K562 (cell line): Measurements from ENCODE around the gene SH2D3A. TPM values are rescaled to one million over a fixed set of nuclear protein-coding genes. Genes with fewer than 3 reads are reported as not detected.

Source experiments
- BHLHE40 ChIP-seq: IDR thresholded peaks from 2 replicates; pipeline ENCODE4 v1.6.1; 2011; ENCODE audit warnings: low read length, improper control_type of control experiment
- CBX2 ChIP-seq: fragments of 200-600 bp; sonication (generic); IDR thresholded peaks from one replicate; pipeline ENCODE4 v1.6.1; 2012; ENCODE audit warnings: mild to moderate bottlenecking, low read length, inconsistent platforms; ENCODE audit not compliant: insufficient read depth, poor library complexity, severe bottlenecking
- CXXC5 ChIP-seq: fragments of 250-450 bp; sonication (Bioruptor Pico); IDR thresholded peaks from 2 replicates; pipeline ENCODE4 v1.8.0; 2022; ENCODE audit warnings: inconsistent platforms, mild to moderate bottlenecking, moderate library complexity
- HMGN3 ChIP-seq: IDR thresholded peaks from 2 replicates; pipeline ENCODE4 v1.6.1; 2011; ENCODE audit warnings: borderline replicate concordance, low read depth, mild to moderate bottlenecking, mixed read lengths, low read length; ENCODE audit not compliant: insufficient read length; ENCODE audit errors: extremely low read depth
- NCOA1 ChIP-seq: fragments of 450-650 bp; IDR thresholded peaks from 2 replicates; pipeline ENCODE4 v1.6.1; 2016; ENCODE audit warnings: low read depth
- PML ChIP-seq: IDR thresholded peaks from 2 replicates; pipeline ENCODE4 v1.6.1; 2012; ENCODE audit warnings: low read length, inconsistent platforms
- SIN3B ChIP-seq: fragments of 450-650 bp; IDR thresholded peaks from 2 replicates; pipeline ENCODE4 v1.6.1; 2017; ENCODE audit warnings: low read depth, mild to moderate bottlenecking, moderate library complexity
- TCF7 ChIP-seq: sonication (generic); IDR thresholded peaks from 2 replicates; pipeline ENCODE4 v1.6.1; 2016; ENCODE audit warnings: antibody characterized with exemption, borderline replicate concordance
- TCFL5 ChIP-seq: fragments of 250-450 bp; sonication (Bioruptor Pico); conservative IDR thresholded peaks from 2 replicates; pipeline ENCODE4 v1.6.1; 2021; ENCODE audit warnings: mild to moderate bottlenecking, moderate library complexity, matching md5 sums
- polyA plus RNA-seq, 8 experiments: library from polyadenylated mRNA; depleted of rRNA in 4 of 8; stranded (reverse) in 5 of 8; unstranded in 3 of 8; fragments of >200 nt; fragmentation: Nextera tagmentation in 2 of 8; fragmentation: Illumina TruSeq in 1 of 8; extraction: Ambion mirVana in 2 of 8; extraction: Trizol in 1 of 8; gene quantifications; 2 replicates each; pipeline versions ENCODE4 v1.2.1 to v1.2.3, GENCODE V29; 2011 to 2014; ENCODE audit warnings: inconsistent platforms in 1 of 8, missing spikeins in 1 of 8
- total RNA-seq, 7 experiments: library from RNA; depleted of rRNA in 6 of 7; stranded (reverse); fragments of >200 nt in 6 of 7; fragmentation: Illumina TruSeq in 2 of 7; extraction: Trizol in 2 of 7; gene quantifications; 2 replicates each; pipeline versions ENCODE4 v1.2.1 to v1.2.3, GENCODE V29; 2011 to 2021; ENCODE audit warnings: low replicate concordance in 1 of 7
- TF ChIP-seq, protein P1 (sequence below): fragments of 250-450 bp; sonication (Bioruptor Pico); IDR thresholded peaks from 2 replicates; pipeline ENCODE4 v1.4.0; 2020; ENCODE audit warnings: mild to moderate bottlenecking, moderate library complexity
- TF ChIP-seq, protein P2 (sequence below): fragments of 250-450 bp; sonication (Bioruptor Pico); IDR thresholded peaks from 2 replicates; pipeline ENCODE4 v1.5.1; 2021; ENCODE audit warnings: mild to moderate bottlenecking
- TF ChIP-seq, protein P3 (sequence below): fragments of 450-650 bp; IDR thresholded peaks from 2 replicates; pipeline ENCODE4 v1.6.1; 2017; ENCODE audit warnings: mild to moderate bottlenecking, moderate library complexity
- TF ChIP-seq, protein P4 (sequence below): fragments of 250-450 bp; sonication (Bioruptor Pico); IDR thresholded peaks from 2 replicates; pipeline ENCODE4 v1.8.0; 2022; ENCODE audit warnings: inconsistent platforms, mild to moderate bottlenecking, moderate library complexity, borderline replicate concordance
- TF ChIP-seq, protein P5 (sequence below): sonication (generic); formaldehyde crosslinking; IDR thresholded peaks from 2 replicates; pipeline ENCODE4 v1.8.0; 2023; ENCODE audit warnings: missing genetic modification reagents, mild to moderate bottlenecking, borderline replicate concordance

The SH2D3A gene
- total and polyA plus RNA-seq, 9 of the 15 experiments (the other 6 are each of a cell fraction or from before 2014, with no cell fraction given), result 0.75 to 26.3 (median 8.9) TPM

DNA sequence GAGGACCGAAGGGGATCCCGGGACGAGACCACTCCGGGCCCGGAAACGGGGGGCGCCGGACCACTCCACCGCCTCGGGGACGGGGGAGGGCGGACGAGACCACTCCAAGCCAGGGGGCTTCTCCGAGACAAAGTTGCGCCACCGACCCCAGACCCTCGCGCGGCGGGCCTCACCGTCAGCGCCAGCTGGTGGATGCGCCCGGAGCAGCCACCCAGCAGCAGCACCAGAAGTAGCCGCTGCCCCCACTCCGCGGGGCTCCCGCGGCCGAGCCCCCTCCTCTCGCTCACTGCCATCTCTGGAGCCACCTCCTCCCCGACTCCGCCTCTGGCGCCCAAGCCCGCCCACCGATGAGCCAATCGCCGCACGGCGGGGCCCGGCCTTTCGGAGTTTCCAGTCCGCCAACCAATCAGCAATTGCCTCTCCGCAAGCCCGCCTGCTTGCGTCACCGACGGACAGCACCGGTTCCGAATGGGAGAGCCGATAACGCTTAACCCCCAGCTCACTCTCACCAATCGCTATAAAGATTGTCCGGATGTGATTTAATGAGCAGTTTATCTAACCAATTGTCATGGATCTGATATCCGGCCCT lies 29.9 kb downstream of the SH2D3A start, which contains the start of gene GPR108 (continued):
- TF ChIP-seq NCOA1 (0 out of 2 replicates have a peak, but pooled peaks have one; percentile 50), HMGN3 (peak; percentile 94), CBX2 (no peak), PML (no peak), TCF7 (no peak), BHLHE40 (peak; percentile 98), TCFL5 (CRISPR knock-in tag) (no peak), CXXC5 (CRISPR knock-in tag) (peak; percentile 62; the same call in 1 of the 2 replicates), SIN3B (peak; percentile 55; the same call in 1 of the 2 replicates)
- TF ChIP-seq, protein P1, sequence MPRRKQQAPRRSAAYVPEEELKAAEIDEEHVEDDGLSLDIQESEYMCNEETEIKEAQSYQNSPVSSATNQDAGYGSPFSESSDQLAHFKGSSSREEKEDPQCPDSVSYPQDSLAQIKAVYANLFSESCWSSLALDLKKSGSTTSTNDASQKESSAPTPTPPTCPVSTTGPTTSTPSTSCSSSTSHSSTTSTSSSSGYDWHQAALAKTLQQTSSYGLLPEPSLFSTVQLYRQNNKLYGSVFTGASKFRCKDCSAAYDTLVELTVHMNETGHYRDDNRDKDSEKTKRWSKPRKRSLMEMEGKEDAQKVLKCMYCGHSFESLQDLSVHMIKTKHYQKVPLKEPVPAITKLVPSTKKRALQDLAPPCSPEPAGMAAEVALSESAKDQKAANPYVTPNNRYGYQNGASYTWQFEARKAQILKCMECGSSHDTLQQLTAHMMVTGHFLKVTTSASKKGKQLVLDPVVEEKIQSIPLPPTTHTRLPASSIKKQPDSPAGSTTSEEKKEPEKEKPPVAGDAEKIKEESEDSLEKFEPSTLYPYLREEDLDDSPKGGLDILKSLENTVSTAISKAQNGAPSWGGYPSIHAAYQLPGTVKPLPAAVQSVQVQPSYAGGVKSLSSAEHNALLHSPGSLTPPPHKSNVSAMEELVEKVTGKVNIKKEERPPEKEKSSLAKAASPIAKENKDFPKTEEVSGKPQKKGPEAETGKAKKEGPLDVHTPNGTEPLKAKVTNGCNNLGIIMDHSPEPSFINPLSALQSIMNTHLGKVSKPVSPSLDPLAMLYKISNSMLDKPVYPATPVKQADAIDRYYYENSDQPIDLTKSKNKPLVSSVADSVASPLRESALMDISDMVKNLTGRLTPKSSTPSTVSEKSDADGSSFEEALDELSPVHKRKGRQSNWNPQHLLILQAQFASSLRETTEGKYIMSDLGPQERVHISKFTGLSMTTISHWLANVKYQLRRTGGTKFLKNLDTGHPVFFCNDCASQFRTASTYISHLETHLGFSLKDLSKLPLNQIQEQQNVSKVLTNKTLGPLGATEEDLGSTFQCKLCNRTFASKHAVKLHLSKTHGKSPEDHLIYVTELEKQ (CRISPR knock-in tag), result no peak
- TF ChIP-seq, protein P2, sequence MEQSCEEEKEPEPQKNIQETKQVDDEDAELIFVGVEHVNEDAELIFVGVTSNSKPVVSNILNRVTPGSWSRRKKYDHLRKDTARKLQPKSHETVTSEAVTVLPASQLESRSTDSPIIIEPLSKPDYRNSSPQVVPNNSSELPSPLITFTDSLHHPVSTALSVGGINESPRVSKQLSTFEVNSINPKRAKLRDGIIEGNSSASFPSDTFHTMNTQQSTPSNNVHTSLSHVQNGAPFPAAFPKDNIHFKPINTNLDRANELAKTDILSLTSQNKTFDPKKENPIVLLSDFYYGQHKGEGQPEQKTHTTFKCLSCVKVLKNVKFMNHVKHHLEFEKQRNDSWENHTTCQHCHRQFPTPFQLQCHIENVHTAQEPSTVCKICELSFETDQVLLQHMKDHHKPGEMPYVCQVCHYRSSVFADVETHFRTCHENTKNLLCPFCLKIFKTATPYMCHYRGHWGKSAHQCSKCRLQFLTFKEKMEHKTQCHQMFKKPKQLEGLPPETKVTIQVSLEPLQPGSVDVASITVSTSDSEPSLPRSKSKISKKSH (CRISPR knock-in tag), result no peak
- TF ChIP-seq, protein P3, sequence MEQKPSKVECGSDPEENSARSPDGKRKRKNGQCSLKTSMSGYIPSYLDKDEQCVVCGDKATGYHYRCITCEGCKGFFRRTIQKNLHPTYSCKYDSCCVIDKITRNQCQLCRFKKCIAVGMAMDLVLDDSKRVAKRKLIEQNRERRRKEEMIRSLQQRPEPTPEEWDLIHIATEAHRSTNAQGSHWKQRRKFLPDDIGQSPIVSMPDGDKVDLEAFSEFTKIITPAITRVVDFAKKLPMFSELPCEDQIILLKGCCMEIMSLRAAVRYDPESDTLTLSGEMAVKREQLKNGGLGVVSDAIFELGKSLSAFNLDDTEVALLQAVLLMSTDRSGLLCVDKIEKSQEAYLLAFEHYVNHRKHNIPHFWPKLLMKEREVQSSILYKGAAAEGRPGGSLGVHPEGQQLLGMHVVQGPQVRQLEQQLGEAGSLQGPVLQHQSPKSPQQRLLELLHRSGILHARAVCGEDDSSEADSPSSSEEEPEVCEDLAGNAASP, result no peak
- TF ChIP-seq, protein P4, sequence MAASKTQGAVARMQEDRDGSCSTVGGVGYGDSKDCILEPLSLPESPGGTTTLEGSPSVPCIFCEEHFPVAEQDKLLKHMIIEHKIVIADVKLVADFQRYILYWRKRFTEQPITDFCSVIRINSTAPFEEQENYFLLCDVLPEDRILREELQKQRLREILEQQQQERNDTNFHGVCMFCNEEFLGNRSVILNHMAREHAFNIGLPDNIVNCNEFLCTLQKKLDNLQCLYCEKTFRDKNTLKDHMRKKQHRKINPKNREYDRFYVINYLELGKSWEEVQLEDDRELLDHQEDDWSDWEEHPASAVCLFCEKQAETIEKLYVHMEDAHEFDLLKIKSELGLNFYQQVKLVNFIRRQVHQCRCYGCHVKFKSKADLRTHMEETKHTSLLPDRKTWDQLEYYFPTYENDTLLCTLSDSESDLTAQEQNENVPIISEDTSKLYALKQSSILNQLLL (CRISPR knock-in tag), result no peak
- TF ChIP-seq, protein P5, sequence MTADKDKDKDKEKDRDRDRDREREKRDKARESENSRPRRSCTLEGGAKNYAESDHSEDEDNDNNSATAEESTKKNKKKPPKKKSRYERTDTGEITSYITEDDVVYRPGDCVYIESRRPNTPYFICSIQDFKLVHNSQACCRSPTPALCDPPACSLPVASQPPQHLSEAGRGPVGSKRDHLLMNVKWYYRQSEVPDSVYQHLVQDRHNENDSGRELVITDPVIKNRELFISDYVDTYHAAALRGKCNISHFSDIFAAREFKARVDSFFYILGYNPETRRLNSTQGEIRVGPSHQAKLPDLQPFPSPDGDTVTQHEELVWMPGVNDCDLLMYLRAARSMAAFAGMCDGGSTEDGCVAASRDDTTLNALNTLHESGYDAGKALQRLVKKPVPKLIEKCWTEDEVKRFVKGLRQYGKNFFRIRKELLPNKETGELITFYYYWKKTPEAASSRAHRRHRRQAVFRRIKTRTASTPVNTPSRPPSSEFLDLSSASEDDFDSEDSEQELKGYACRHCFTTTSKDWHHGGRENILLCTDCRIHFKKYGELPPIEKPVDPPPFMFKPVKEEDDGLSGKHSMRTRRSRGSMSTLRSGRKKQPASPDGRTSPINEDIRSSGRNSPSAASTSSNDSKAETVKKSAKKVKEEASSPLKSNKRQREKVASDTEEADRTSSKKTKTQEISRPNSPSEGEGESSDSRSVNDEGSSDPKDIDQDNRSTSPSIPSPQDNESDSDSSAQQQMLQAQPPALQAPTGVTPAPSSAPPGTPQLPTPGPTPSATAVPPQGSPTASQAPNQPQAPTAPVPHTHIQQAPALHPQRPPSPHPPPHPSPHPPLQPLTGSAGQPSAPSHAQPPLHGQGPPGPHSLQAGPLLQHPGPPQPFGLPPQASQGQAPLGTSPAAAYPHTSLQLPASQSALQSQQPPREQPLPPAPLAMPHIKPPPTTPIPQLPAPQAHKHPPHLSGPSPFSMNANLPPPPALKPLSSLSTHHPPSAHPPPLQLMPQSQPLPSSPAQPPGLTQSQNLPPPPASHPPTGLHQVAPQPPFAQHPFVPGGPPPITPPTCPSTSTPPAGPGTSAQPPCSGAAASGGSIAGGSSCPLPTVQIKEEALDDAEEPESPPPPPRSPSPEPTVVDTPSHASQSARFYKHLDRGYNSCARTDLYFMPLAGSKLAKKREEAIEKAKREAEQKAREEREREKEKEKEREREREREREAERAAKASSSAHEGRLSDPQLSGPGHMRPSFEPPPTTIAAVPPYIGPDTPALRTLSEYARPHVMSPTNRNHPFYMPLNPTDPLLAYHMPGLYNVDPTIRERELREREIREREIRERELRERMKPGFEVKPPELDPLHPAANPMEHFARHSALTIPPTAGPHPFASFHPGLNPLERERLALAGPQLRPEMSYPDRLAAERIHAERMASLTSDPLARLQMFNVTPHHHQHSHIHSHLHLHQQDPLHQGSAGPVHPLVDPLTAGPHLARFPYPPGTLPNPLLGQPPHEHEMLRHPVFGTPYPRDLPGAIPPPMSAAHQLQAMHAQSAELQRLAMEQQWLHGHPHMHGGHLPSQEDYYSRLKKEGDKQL, result no peak
